Panc1 (cell line): ENCODE data around the gene CCDC86.

Source experiments
- POLR2AphosphoS5 ChIP-seq: IDR thresholded peaks from 2 replicates; pipeline ENCODE4 v1.6.1; 2012; ENCODE audit warnings: mild to moderate bottlenecking, low read depth, low read length, moderate library complexity
- SIN3A ChIP-seq: IDR thresholded peaks from 2 replicates; pipeline ENCODE4 v1.6.1; 2012; ENCODE audit warnings: low read depth, mild to moderate bottlenecking, low read length, moderate library complexity, borderline replicate concordance; ENCODE audit not compliant: insufficient read depth
- TF ChIP-seq, protein P1 (sequence below): fragments of 450-650 bp; IDR thresholded peaks from 2 replicates; pipeline ENCODE4 v1.5.1; 2017; ENCODE audit warnings: mild to moderate bottlenecking

DNA sequence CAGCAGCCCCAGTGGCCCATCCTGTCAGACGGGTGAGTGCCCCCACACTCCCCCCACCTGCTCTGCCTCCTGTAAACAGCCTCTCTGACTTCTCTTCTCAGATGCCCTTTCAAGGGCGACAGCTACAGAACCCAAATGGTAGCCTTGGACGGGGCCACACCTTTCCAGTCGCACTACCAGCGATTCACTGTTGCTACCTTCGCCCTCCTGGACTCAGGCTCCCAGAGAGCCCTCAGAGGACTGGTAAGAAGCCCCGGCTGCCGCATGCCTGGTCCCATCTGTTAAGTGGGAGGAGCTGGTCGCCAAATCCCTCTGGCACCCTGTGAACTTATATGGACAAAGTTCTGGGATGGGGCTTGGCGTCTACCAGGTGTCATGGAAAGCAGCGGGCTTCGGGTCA lies 31.6 kb downstream of the CCDC86 start:
- TF ChIP-seq, protein P1, sequence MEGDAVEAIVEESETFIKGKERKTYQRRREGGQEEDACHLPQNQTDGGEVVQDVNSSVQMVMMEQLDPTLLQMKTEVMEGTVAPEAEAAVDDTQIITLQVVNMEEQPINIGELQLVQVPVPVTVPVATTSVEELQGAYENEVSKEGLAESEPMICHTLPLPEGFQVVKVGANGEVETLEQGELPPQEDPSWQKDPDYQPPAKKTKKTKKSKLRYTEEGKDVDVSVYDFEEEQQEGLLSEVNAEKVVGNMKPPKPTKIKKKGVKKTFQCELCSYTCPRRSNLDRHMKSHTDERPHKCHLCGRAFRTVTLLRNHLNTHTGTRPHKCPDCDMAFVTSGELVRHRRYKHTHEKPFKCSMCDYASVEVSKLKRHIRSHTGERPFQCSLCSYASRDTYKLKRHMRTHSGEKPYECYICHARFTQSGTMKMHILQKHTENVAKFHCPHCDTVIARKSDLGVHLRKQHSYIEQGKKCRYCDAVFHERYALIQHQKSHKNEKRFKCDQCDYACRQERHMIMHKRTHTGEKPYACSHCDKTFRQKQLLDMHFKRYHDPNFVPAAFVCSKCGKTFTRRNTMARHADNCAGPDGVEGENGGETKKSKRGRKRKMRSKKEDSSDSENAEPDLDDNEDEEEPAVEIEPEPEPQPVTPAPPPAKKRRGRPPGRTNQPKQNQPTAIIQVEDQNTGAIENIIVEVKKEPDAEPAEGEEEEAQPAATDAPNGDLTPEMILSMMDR, result no peak
- TF ChIP-seq POLR2AphosphoS5, result no peak
- no peak for TF ChIP-seq SIN3A
